ENCODE measurements around the gene PPTC7.

GRCh38 chr12:110547090-110547489 lies 36.0 kb downstream of the PPTC7 start:
- TF ChIP-seq CTCF (conservative IDR thresholded peaks at IDR 0.05) = no peak
- TF ChIP-seq EZH2 (IDR thresholded peaks at IDR 0.05; ENCODE audit: low read depth) = no peak
